ENCODE data around the gene DTNB.

DTNB gene

GRCh38 chr2:25383806-25384205 is 289.6 kb downstream of the DTNB start:
- TF ChIP-seq FOXP2 (optimal IDR thresholded peaks at IDR 0.05; ENCODE audit: borderline replicate concordance, extremely low read depth, extremely low read length, insufficient read depth) (no peak), REST (IDR thresholded peaks at IDR 0.05; ENCODE audit: insufficient read depth in 1 of 2, low read depth in 2 of 2, low read length in 2 of 2) (no peak), TAF1 (IDR thresholded peaks at IDR 0.05; ENCODE audit: borderline replicate concordance, insufficient read depth, low read length) (no peak), SIN3A (IDR thresholded peaks at IDR 0.05; ENCODE audit: borderline replicate concordance, insufficient read depth, low read length) (no peak), POLR2AphosphoS5 (IDR thresholded peaks at IDR 0.05; ENCODE audit: low read depth, low read length) (no peak)

GRCh38 chr2:25381502-25381901 is 291.9 kb downstream of the DTNB start:
- TF ChIP-seq TAF1 (IDR thresholded peaks at IDR 0.05; ENCODE audit: borderline replicate concordance, insufficient read depth, low read length) (no peak), FOXP2 (optimal IDR thresholded peaks at IDR 0.05; ENCODE audit: borderline replicate concordance, extremely low read depth, extremely low read length, insufficient read depth) (no peak)

GRCh38 chr2:25380586-25381375 is 292.6 kb downstream of the DTNB start:
- no peak for TF ChIP-seq TAF1 (IDR thresholded peaks at IDR 0.05; ENCODE audit: borderline replicate concordance, insufficient read depth, low read length)
- TF ChIP-seq FOXP2 (optimal IDR thresholded peaks at IDR 0.05; ENCODE audit: borderline replicate concordance, extremely low read depth, extremely low read length, insufficient read depth), result no peak
- TF ChIP-seq REST (IDR thresholded peaks at IDR 0.05; ENCODE audit: insufficient read depth in 1 of 2, low read depth in 2 of 2, low read length in 2 of 2), result no peak
- TF ChIP-seq POLR2AphosphoS5 (IDR thresholded peaks at IDR 0.05; ENCODE audit: low read depth, low read length), result no peak
- no peak for TF ChIP-seq SIN3A (IDR thresholded peaks at IDR 0.05; ENCODE audit: borderline replicate concordance, insufficient read depth, low read length)

- TF ChIP-seq FOXP2 (optimal IDR thresholded peaks at IDR 0.05; ENCODE audit: borderline replicate concordance, extremely low read depth, extremely low read length, insufficient read depth) (no peak), SIN3A (IDR thresholded peaks at IDR 0.05; ENCODE audit: borderline replicate concordance, insufficient read depth, low read length) (no peak), TAF1 (IDR thresholded peaks at IDR 0.05; ENCODE audit: borderline replicate concordance, insufficient read depth, low read length) (no peak)
Measured at GRCh38 chr2:25380023-25380422, 293.4 kb downstream of the DTNB start.

- TF ChIP-seq REST (IDR thresholded peaks at IDR 0.05; ENCODE audit: insufficient read depth in 1 of 2, low read depth in 2 of 2, low read length in 2 of 2) (no peak), TAF1 (IDR thresholded peaks at IDR 0.05; ENCODE audit: borderline replicate concordance, insufficient read depth, low read length) (no peak), POLR2AphosphoS5 (IDR thresholded peaks at IDR 0.05; ENCODE audit: low read depth, low read length) (no peak), SIN3A (IDR thresholded peaks at IDR 0.05; ENCODE audit: borderline replicate concordance, insufficient read depth, low read length) (no peak), FOXP2 (optimal IDR thresholded peaks at IDR 0.05; ENCODE audit: borderline replicate concordance, extremely low read depth, extremely low read length, insufficient read depth) (no peak)
Measured at GRCh38 chr2:25379535-25379934, 293.8 kb downstream of the DTNB start.

- no peak for TF ChIP-seq FOXP2 (optimal IDR thresholded peaks at IDR 0.05; ENCODE audit: borderline replicate concordance, extremely low read depth, extremely low read length, insufficient read depth)
- no peak for TF ChIP-seq SIN3A (IDR thresholded peaks at IDR 0.05; ENCODE audit: borderline replicate concordance, insufficient read depth, low read length)
Measured at GRCh38 chr2:25378731-25379490, 294.5 kb downstream of the DTNB start.

Data from PFSK-1 (cell line).